ENCODE data around the gene MAP2K5. TPM values are rescaled to one million over a fixed set of nuclear protein-coding genes. Genes with fewer than 3 reads are reported as not detected.
A peak's percentile ranks its signal among the peaks of the same experiment; 100 is the strongest.

MAP2K5 gene
- total and polyA plus RNA-seq, 8 donors, result 1.8 to 94.6 (median 11.1) TPM

GRCh38 chr15:67828278-67828968, 285.9 kb downstream of the MAP2K5 start:
- H3K4me3 ChIP-seq, result peak overlapping the region in 3 of 4 donors; percentile 7 to 33 (median 20)
- no peak for TF ChIP-seq EP300 (IDR thresholded peaks at IDR 0.05)
- no peak for TF ChIP-seq POLR2AphosphoS5 (IDR thresholded peaks at IDR 0.05)
- TF ChIP-seq, protein P1, sequence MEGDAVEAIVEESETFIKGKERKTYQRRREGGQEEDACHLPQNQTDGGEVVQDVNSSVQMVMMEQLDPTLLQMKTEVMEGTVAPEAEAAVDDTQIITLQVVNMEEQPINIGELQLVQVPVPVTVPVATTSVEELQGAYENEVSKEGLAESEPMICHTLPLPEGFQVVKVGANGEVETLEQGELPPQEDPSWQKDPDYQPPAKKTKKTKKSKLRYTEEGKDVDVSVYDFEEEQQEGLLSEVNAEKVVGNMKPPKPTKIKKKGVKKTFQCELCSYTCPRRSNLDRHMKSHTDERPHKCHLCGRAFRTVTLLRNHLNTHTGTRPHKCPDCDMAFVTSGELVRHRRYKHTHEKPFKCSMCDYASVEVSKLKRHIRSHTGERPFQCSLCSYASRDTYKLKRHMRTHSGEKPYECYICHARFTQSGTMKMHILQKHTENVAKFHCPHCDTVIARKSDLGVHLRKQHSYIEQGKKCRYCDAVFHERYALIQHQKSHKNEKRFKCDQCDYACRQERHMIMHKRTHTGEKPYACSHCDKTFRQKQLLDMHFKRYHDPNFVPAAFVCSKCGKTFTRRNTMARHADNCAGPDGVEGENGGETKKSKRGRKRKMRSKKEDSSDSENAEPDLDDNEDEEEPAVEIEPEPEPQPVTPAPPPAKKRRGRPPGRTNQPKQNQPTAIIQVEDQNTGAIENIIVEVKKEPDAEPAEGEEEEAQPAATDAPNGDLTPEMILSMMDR (IDR thresholded peaks at IDR 0.05), result no peak
- no peak for TF ChIP-seq POLR2A (IDR thresholded peaks at IDR 0.05)
- no peak for DNase-seq
- intact Hi-C loops (cut with DNase I; ENCODE audit: low total_unique reads), result no loop called here
- peaks cover 49 to 84% (median 75%) of the 10 kb centered on the region in 4 donors for H3K4me1 ChIP-seq
- H3K9me3 ChIP-seq, result peaks cover 0 to 11% (median 0%) of the 10 kb centered on the region in 4 donors
- H3K36me3 ChIP-seq, result no peaks in the 10 kb centered on the region
- 4 to 7% (median 5%) methylated on average over 40 of the region's 40 CpGs for WGBS, 5 donors
- peaks cover 90 to 100% (median 99%) of the 10 kb centered on the region in 3 donors for H3K27me3 ChIP-seq
- H3K27ac ChIP-seq, result no peak overlapping the region

- Histone ChIP-seq H3K9me3 (peaks cover 0 to 11% (median 0%) of the 10 kb centered on the region in 4 donors), H3K36me3 (no peaks in the 10 kb centered on the region), H3K27ac (no peak overlapping the region), H3K27me3 (peaks cover 90 to 100% (median 99%) of the 10 kb centered on the region in 3 donors), H3K4me3 (peak overlapping the region in 2 of 4 donors; percentile 20 to 33), H3K4me1 (peaks cover 53 to 84% (median 75%) of the 10 kb centered on the region in 4 donors)
- 6 to 12% (median 7%) methylated on average over 32 to 54 of the region's 54 CpGs for WGBS, 5 donors
- TF ChIP-seq POLR2A (IDR thresholded peaks at IDR 0.05) (no peak), EP300 (IDR thresholded peaks at IDR 0.05) (no peak), POLR2AphosphoS5 (IDR thresholded peaks at IDR 0.05) (no peak)
- TF ChIP-seq, protein P1 (IDR thresholded peaks at IDR 0.05), result no peak
- peak in 1 of 2 donors; percentile 39 for DNase-seq
- intact Hi-C loops (cut with DNase I; ENCODE audit: low total_unique reads), result no loop called here
These were observed 286.6 kb downstream of the MAP2K5 start for GRCh38 chr15:67828969-67829646.

DNA sequence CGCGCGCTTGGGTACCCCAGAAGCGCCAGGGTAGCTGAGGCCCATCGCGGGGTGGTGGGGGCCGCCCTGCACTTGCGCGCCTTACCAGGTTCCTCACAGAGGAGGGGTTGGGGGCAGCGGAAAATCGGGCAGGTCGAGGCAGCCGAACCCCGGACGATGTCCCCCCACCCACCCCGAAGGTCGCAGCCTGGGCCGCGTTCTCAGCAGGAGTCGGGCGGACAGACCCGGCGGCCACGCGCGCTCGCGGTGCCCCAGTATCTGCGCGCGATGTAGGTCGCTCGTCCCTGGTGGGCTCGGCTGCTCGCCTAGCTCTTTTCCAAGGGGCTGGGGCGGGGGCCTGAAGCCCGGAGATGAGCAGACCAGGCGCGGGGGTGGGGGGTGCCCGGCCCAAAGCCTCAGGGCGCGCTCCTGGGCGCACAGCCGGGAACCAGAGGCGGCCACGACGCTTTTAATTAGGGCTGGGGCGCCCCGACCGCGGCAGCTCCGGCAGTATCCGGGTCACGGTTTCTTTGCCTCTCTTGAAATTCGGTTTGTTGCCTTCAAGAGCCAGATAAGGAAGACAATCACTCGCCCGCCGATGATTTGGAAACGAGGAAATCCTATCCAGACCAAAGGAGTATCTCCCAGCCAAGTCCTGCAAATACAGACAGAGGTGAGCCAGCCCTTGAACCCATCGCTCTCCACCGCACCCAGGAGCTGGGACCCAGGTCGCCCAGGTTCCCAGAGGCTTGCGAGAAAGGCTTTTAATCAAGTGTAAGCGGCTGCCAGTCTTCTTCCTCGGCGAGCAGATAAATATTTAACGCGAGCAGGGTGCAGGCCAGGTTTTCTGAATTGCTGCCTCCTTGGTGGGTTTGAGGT, 287.4 kb downstream of the MAP2K5 start:
- Histone ChIP-seq H3K4me3 (no peak overlapping the region), H3K27ac (no peak overlapping the region), H3K36me3 (no peaks in the 10 kb centered on the region), H3K4me1 (peaks cover 59 to 84% (median 79%) of the 10 kb centered on the region in 4 donors), H3K9me3 (peaks cover 0 to 11% (median 0%) of the 10 kb centered on the region in 4 donors), H3K27me3 (peaks cover 83 to 100% (median 99%) of the 10 kb centered on the region in 3 donors)
- WGBS, 5 donors, result 9 to 19% (median 12%) methylated on average over 26 to 68 of the region's 68 CpGs
- no peak for DNase-seq
- TF ChIP-seq, protein P1 (IDR thresholded peaks at IDR 0.05), result no peak
- no peak for TF ChIP-seq POLR2AphosphoS5 (IDR thresholded peaks at IDR 0.05)
- TF ChIP-seq POLR2A (IDR thresholded peaks at IDR 0.05), result no peak
- no peak for TF ChIP-seq EP300 (IDR thresholded peaks at IDR 0.05)
- intact Hi-C loops (cut with DNase I; ENCODE audit: low total_unique reads), result loop anchor here (5.0 kb wide), 1 partner anchor 373 kb away; no protein-coding TSS in a partner anchor

DNA sequence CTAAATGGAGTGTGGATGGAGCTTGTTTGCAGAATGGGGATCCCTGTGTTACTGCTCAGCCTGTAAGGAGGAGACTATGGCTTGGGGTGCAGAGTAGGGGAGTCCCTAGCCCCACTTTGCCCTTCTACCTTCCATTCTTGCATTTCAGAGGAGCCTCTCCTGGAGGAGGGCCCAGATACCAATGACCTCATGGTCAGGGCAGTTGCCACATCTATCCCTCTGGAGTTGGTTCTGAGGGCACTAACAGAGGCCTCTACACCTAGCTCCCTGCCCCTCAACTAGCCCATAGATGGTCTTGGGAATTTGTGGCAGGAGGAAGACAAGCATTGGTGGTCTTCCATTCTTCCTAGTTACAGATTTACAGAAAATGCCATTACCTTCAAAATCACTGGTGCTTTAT, 288.9 kb downstream of the MAP2K5 start:
- Histone ChIP-seq H3K4me1 (peaks cover 64 to 84% (median 79%) of the 10 kb centered on the region in 4 donors), H3K36me3 (no peaks in the 10 kb centered on the region), H3K27me3 (peaks cover 68 to 99% (median 97%) of the 10 kb centered on the region in 3 donors)

More for the DNA sequence above, 288.9 kb downstream of the MAP2K5 start:
- no peak for DNase-seq
- TF ChIP-seq EP300 (IDR thresholded peaks at IDR 0.05) (no peak), POLR2AphosphoS5 (IDR thresholded peaks at IDR 0.05) (no peak), POLR2A (IDR thresholded peaks at IDR 0.05) (no peak)
- TF ChIP-seq, protein P1 (IDR thresholded peaks at IDR 0.05), result no peak
- H3K9me3 ChIP-seq, result peaks cover 0 to 5% (median 0%) of the 10 kb centered on the region in 4 donors
- H3K27ac ChIP-seq, result no peak overlapping the region
- H3K4me3 ChIP-seq, result no peak overlapping the region
- intact Hi-C loops (cut with DNase I; ENCODE audit: low total_unique reads), result loop anchor here (5.0 kb wide), 1 partner anchor 374 kb away; no protein-coding TSS in a partner anchor
